ENCODE results near the gene PRKN.
"Not testable (repeated sequence)": the region's sequence is repeated elsewhere in the genome, so short reads cannot be mapped to it uniquely, and the experiment has no call there.

PRKN gene

GRCh38 chr6:161348628-161348994 is 1379.0 kb downstream of the PRKN start:
- DNase-seq = no peak

DNA sequence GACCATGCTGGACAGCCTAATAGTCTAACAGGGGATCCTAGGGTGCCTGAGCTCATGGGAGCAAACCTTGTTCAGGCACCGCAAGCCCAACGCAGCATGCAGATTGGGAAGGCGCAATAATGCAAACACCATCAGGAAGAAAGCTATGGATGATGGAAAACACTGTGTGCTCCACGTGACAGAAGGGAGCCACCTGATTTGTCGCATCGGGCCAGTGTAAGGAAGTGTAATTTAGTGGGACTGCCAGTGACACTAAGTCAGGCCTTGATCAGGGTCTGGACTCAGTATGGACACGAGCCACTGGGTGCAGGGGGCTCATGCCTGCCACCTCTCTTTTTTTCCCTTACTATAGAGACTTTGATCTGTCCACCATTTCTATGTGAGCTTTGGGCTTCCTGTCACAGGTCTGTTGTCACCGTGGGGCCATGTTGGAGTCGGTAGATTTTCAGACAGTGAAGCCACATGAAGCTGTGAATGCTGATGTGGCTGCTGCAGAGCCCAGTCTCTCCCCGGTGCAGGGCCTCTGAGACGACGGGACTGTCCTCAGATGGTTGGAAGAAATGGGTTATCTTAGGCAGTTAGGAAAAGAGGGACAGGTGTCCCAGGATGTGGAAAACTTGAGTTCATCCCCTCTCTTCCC is 1379.5 kb downstream of the PRKN start:
- no peak for DNase-seq

DNA sequence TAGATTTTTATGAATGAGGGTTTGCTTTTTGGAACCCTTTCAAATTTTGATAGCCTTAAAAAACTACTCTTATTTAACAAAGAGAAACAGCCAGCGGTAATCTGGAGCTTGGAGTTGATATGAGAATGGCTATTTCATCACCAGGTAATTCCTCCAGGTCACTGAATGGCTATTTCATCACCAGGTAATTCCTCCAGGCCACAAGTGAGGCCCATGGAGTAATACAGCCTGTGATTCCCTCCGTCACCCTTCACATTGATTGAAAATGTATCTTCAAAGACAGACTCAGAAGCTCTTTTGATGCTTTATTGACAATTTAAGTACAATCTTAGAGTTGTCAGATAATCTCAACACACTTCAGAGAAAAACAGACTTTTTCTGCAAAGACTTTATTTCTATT is 1380.4 kb downstream of the PRKN start:
- DNase-seq = no peak

DNA sequence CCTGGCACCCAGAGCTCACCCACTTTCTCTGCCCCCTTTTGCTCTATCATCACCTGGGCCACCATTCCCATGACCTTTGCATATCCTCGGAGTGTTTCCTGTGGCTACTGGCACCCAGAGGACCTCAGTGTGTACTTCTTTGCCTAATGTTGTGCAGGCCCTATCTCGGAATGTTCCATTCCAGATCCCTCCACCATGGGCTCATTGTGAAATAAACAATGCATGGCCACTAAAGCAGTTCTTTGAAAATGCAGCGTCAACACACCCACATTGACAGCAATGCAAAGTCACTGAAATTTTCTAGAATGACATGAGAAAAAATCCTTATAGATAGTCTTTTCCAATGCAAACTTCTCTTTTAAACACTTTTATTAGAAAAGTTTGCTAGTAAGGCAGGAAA is 1380.8 kb downstream of the PRKN start:
- no peak for DNase-seq

GRCh38 chr6:161344626-161345025 is 1382.9 kb downstream of the PRKN start:
- DNase-seq = no peak

GRCh38 chr6:161342039-161342438 is 1385.5 kb downstream of the PRKN start:
- no peak for DNase-seq

DNA sequence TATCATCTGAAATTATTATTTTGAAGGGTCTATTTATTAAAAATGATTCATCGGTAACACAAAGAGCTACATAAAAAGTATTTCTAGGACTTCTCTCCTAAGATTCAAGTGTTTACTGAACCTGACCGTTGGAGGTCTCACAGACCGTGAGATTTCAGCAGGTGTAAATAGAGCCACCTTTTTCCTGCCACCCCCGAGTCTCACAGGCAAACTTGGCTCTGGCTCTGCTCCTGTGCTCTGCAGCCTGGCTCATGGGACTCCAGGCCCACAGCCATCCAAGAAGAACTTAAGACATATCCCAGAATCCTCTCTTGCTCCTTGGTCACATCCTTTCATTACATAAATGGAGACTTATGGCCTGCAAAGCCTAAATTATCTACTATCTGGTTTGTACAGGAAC is 1385.9 kb downstream of the PRKN start:
- DNase-seq = no peak

- DNase-seq = no peak
Observed at GRCh38 chr6:161338015-161338414, 1389.6 kb downstream of the PRKN start.

DNA sequence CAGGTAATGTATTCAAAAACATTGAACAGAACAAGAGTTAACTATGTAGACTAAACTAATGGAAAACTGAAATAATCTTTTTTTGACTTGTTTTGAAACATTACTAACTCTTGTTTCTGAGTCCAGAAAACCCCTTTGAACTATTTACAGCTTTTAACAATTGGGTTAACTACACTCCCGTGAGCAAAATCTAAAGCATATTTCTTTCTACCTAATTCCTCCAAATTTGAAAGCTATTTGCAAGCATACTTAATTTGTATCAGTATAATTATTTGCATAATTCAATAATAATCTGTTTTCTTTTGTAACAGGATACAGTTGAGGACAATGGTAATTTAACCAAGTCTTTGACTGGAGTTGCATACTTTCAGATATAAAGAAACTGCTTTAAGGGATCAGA is 1391.1 kb downstream of the PRKN start:
- DNase-seq = no peak

GRCh38 chr6:161333410-161333809 is 1394.2 kb downstream of the PRKN start:
- DNase-seq = no peak

DNA sequence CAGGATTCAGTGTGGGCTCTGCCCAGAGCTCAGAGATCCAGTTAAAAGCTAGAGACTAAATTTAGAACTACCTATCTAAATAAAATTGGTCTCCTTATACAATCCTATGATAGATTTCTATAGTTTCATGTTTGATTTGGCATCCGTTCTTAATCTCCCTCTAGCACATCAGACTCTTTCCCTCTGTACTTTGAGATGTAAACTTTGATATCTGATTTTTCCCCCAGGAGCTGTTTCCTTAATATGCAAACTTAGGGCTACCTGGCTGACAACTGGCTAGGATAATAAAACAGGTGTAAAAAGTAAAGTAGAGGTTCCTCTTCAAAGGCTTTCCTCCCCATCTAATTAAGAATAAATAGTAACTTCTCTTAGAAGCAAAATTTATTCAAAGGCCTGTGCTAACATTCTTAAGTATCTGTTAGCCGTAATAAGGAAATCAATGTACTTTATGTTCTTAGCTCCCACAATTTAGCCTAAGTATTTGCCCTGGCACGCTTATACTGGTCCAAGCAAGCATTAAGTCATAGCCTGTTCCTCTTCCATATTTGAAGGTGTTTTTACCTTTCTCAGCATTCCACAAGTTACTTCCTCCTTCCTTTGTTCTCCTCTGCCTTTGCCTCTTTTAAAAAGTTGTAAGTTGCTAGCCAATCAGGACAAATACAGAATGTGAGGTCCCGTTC is 1396.0 kb downstream of the PRKN start:
- not testable (repeated sequence) for DNase-seq

DNA sequence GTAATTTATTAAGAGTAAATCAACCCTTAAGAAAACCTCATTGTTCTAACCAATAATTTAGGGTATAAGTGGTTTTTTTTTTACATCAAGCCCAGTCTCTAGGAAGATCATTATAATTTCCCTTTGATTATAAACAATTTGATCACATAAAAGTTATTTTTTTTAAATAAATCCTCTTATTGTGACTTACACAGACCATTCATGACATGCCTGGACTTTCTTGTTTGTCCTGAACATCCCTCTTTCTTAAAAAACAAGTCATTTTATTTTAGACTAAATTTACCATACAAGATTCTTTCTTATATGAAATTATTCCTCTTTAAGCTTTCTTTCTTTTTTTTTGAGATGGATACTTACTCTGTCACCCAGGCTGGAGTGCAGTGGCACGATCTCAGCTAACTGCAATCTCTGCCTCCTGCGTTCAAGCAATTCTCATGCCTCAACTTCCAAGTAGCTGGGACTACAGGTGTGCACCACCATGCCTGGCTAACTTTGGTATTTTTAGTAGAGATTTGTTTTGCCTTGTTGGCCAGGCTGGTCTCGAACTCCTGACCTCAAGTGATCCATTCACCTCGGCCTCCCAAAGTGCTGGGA is 1400.1 kb downstream of the PRKN start:
- DNase-seq = no peak

- DNase-seq = no peak
Observed at GRCh38 chr6:161319231-161319630, 1408.3 kb downstream of the PRKN start.

DNA sequence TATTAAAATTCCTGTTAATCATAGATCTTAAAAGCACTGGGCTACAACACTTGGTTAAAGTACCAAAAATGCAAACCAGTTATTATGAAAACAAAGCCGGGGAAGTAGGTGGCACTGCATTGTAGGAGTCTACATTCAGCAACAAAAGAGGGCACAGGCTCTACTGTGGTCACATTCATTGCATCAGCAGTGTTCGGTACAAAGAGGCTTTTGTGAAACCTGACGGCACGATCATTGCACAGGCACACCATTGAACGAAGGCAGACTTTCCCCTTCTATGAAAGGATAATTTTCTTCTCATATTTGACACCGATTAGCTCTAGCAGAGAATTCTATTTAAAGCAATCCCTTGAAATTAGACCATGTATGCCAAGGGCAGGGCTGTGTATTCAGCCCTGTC is 1409.1 kb downstream of the PRKN start:
- no peak for DNase-seq

DNA sequence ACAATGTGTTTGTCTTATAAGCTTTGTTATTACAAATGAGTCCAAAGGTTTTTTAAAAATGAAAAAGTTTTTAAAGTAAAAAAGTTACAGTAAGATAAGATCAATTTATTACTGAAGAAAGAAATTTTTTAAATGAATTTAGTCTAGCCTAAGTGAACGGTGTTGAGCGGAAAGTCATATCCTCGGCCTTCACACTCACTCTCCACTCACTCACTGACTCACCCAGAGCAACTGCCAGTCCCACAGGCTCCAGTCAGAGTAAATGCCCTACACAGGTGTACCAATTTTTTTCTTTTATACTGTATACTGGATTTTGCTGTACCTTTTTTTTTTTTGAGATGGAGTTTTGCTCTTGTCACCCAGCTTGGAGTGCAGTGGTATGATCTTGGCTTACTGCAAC is 1411.0 kb downstream of the PRKN start:
- no peak for DNase-seq

DNA sequence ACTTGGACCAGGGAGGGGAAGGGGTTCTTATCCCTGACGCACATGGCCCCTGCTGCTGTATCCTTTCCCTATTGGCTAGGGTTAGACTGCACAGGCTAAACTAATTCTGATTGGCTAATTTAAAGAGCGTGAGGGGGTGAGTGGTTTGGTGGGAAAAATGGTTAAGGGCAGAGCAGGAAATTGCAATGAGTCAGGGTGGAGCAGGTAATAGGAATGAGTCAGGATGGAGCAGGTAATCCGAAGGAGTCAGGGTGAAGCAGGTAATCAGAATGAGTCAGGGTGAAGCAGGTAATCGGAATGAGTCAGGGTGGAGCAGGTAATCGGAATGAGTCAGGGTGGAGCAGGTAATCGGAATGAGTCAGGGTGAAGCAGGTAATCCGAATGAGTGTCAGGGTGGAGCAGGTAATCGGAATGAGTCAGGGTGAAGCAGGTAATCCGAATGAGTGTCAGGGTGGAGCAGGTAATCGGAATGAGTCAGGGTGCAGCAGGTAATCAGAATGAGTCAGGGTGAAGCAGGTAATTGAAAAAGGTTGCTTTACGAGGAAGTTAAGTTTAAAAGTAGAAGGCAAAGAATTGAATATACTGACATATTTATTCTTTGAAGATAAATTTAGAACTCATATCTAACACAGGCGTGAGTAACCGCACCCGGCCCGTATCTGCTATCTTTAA is 1412.2 kb downstream of the PRKN start:
- not testable (repeated sequence) for DNase-seq

DNA sequence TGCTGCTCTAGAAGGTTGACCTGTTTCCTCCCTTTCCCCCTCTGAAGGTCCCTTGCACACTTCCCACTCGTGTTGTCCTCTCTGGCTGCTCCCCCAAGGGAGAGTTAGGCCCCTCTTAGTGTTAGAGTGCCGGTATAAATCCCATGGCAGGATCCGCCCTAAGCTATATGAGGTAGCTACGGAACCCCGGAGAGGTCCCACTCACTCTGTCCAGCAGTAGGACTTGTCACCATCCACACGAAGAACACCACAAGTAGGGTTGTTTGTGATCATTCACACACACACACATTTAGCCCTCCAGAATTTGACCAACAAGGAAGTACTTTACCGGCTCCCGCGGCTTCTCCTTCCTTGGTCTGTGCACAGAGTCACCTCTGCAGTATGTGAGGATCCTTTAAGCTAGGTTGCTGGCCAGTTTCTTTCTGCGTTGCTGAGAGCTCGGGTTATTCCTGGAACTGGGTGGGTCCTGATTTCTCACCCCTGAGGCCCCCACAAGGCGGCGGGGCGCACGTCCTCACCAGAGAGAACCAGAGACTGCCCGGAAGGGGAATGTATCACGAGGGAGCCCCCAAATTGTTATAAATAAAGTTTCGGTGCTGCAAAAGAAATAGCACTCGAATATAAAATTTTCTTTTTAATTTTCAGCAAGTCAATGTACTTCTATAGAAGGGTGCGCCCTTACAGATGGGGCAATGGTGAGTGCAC is 1412.9 kb downstream of the PRKN start:
- DNase-seq = not testable (repeated sequence)

GRCh38 chr6:161313940-161314509 is 1413.5 kb downstream of the PRKN start:
- DNase-seq = no peak

GRCh38 chr6:161313475-161313874 is 1414.1 kb downstream of the PRKN start:
- DNase-seq = not testable (repeated sequence)

- not testable (repeated sequence) for DNase-seq
Observed at GRCh38 chr6:161309774-161310173, 1417.8 kb downstream of the PRKN start.

- DNase-seq = no peak
Observed at GRCh38 chr6:161308075-161308655, 1419.4 kb downstream of the PRKN start.

DNA sequence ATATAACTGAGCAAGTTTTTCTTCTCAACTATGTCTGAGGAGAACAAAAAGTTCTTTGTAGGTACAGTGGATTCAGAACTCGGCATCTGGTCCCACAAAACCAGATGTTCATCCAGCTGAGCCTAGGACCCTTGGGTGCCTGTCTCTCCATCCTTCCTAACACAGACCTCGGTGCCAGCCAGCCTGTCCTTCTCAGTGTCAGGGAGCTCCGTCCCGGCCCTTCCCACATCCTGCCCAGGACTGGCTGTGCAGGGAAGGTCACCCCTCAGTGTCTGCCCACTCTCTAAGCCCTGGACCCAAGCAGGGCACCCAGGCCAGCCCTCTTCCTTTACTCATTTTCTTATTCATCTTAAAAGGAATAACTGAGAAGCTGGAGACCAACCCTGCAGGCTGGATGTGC is 1421.7 kb downstream of the PRKN start:
- no peak for DNase-seq

Data from CD4-positive, alpha-beta T cell treated with Interleukin-12 subunit alpha and Interleukin-12 subunit beta, for 1 hour (primary cell).